ENCODE data around the gene ZNF516.

The ZNF516 gene

GRCh38 chr18:76471593-76471992 lies 23.4 kb downstream of the ZNF516 start:
- no peak for ATAC-seq
- TF ChIP-seq TSHZ2 (CRISPR knock-in tag; IDR thresholded peaks at IDR 0.05), result no peak
- TF ChIP-seq CREB5 (CRISPR knock-in tag; IDR thresholded peaks at IDR 0.05; ENCODE audit: low read depth), result no peak
- no peak for TF ChIP-seq ZC3H10 (CRISPR knock-in tag; IDR thresholded peaks at IDR 0.05)
- no peak for TF ChIP-seq ESRRG (CRISPR knock-in tag; IDR thresholded peaks at IDR 0.05)
- no peak for TF ChIP-seq TCF4 (CRISPR knock-in tag; IDR thresholded peaks at IDR 0.05; ENCODE audit: borderline replicate concordance)
- TF ChIP-seq PPARA (CRISPR knock-in tag; IDR thresholded peaks at IDR 0.05; ENCODE audit: borderline replicate concordance), result no peak
- no peak for TF ChIP-seq CSDC2 (CRISPR knock-in tag; IDR thresholded peaks at IDR 0.05)
- no peak for TF ChIP-seq RARB (CRISPR knock-in tag; IDR thresholded peaks at IDR 0.05)

- no peak for ATAC-seq
- TF ChIP-seq PPARA (CRISPR knock-in tag; IDR thresholded peaks at IDR 0.05; ENCODE audit: borderline replicate concordance) (no peak), ZNF8 (CRISPR knock-in tag; IDR thresholded peaks at IDR 0.05) (no peak), ZNF565 (CRISPR knock-in tag; conservative IDR thresholded peaks at IDR 0.05; ENCODE audit: low read depth) (no peak), BACH2 (CRISPR knock-in tag; IDR thresholded peaks at IDR 0.05; ENCODE audit: borderline replicate concordance) (no peak), ZFP30 (CRISPR knock-in tag; IDR thresholded peaks at IDR 0.05) (no peak), SNAI2 (CRISPR knock-in tag; IDR thresholded peaks at IDR 0.05) (no peak)
Observed at GRCh38 chr18:76468345-76469304, 26.4 kb downstream of the ZNF516 start.

- TF ChIP-seq CSDC2 (CRISPR knock-in tag; IDR thresholded peaks at IDR 0.05) (no peak), ZFP3 (CRISPR knock-in tag; IDR thresholded peaks at IDR 0.05) (no peak), PPARA (CRISPR knock-in tag; IDR thresholded peaks at IDR 0.05; ENCODE audit: borderline replicate concordance) (no peak), BACH2 (CRISPR knock-in tag; IDR thresholded peaks at IDR 0.05; ENCODE audit: borderline replicate concordance) (no peak), OSR1 (CRISPR knock-in tag; IDR thresholded peaks at IDR 0.05) (no peak), GLIS3 (CRISPR knock-in tag; IDR thresholded peaks at IDR 0.05) (no peak), ARNTL (CRISPR knock-in tag; IDR thresholded peaks at IDR 0.05; ENCODE audit: borderline replicate concordance, low read depth) (no peak), POU6F1 (CRISPR knock-in tag; IDR thresholded peaks at IDR 0.05; ENCODE audit: borderline replicate concordance, low read depth) (no peak), TOX (CRISPR knock-in tag; IDR thresholded peaks at IDR 0.05; ENCODE audit: borderline replicate concordance) (no peak)
- ATAC-seq, result no peak
Observed at GRCh38 chr18:76467371-76468190, 27.5 kb downstream of the ZNF516 start.

DNA sequence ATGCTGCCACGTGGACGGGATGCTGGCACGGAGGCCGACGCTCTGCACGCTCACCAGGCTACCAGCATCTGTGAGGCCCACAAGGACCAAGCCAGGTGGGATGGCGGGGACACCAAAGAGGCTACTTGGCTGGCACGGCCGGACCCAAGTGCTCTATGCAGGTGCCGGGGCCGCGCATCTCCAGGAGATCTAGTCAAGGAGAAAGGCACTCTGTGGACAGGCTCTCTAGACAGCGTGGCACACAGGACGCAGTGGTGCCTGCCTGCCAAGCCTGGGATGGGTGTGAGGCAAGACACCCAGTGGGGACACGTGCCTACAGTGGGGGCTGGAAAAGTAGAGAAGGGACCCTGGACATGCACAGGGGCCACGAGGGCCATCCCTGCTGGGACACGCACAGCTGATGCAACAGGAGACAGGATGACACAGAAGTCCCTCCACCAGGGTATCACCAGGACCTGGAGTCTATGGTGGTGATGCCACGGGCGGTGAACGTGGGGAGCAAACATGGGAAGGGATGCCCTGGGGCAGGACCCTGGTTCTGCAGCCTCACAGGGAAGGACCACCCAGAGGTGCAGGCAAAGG lies 28.5 kb downstream of the ZNF516 start:
- ATAC-seq, result no peak
- no peak for TF ChIP-seq GLIS3 (CRISPR knock-in tag; IDR thresholded peaks at IDR 0.05)
- TF ChIP-seq TCF4 (CRISPR knock-in tag; IDR thresholded peaks at IDR 0.05; ENCODE audit: borderline replicate concordance), result no peak
- no peak for TF ChIP-seq SNAI2 (CRISPR knock-in tag; IDR thresholded peaks at IDR 0.05)
- no peak for TF ChIP-seq CSDC2 (CRISPR knock-in tag; IDR thresholded peaks at IDR 0.05)
- TF ChIP-seq ZFP3 (CRISPR knock-in tag; IDR thresholded peaks at IDR 0.05), result no peak
- no peak for TF ChIP-seq POU6F1 (CRISPR knock-in tag; IDR thresholded peaks at IDR 0.05; ENCODE audit: borderline replicate concordance, low read depth)
- no peak for TF ChIP-seq ZC3H10 (CRISPR knock-in tag; IDR thresholded peaks at IDR 0.05)
- no peak for TF ChIP-seq ISL1 (CRISPR knock-in tag; IDR thresholded peaks at IDR 0.05)
- TF ChIP-seq ZNF8 (CRISPR knock-in tag; IDR thresholded peaks at IDR 0.05), result no peak
- no peak for TF ChIP-seq CREB5 (CRISPR knock-in tag; IDR thresholded peaks at IDR 0.05; ENCODE audit: low read depth)
- no peak for TF ChIP-seq ZNF565 (CRISPR knock-in tag; conservative IDR thresholded peaks at IDR 0.05; ENCODE audit: low read depth)
- no peak for TF ChIP-seq BACH2 (CRISPR knock-in tag; IDR thresholded peaks at IDR 0.05; ENCODE audit: borderline replicate concordance)
- no peak for TF ChIP-seq ZNF70 (CRISPR knock-in tag; IDR thresholded peaks at IDR 0.05)
- no peak for TF ChIP-seq ESRRG (CRISPR knock-in tag; IDR thresholded peaks at IDR 0.05)
- no peak for TF ChIP-seq RARB (CRISPR knock-in tag; IDR thresholded peaks at IDR 0.05)
- no peak for TF ChIP-seq TOX (CRISPR knock-in tag; IDR thresholded peaks at IDR 0.05; ENCODE audit: borderline replicate concordance)
- TF ChIP-seq OSR1 (CRISPR knock-in tag; IDR thresholded peaks at IDR 0.05), result no peak
- no peak for TF ChIP-seq PPARA (CRISPR knock-in tag; IDR thresholded peaks at IDR 0.05; ENCODE audit: borderline replicate concordance)
